GM23338 (cell line): ENCODE measurements around the gene CLSTN1. TPM values are rescaled to one million over a fixed set of nuclear protein-coding genes. Genes with fewer than 3 reads are reported as not detected.

Source experiments
- ATAC-seq: fragments of 200-7000 bp; cut with Tn5 transposase; 3 replicates; pipeline ENCODE4 v1.9.1; 2020
- DNase-seq: peaks from one replicate; pipeline ENCODE4 v3.0.0-alpha.2; 2015; ENCODE audit warnings: low spot score
- H2AFZ ChIP-seq: fragments of 200-600 bp; sonication (generic); 2 replicates; pipeline ENCODE4 v1.8.0; 2016; ENCODE audit warnings: antibody characterized with exemption, mild to moderate bottlenecking, moderate library complexity
- H3F3A ChIP-seq: fragments of 200-600 bp; sonication (generic); replicated peaks from 2 replicates; pipeline ENCODE4 v1.8.0; 2017; ENCODE audit warnings: antibody characterized with exemption, mixed run types, low read depth
- H3K27ac ChIP-seq: fragments of 200-600 bp; sonication (generic); 2 replicates; pipeline ENCODE4 v1.6.1; 2016; ENCODE audit warnings: low read depth
- H3K27me3 ChIP-seq: fragments of 200-600 bp; sonication (generic); 2 replicates; pipeline ENCODE4 v1.8.0; 2016; ENCODE audit warnings: mild to moderate bottlenecking, mixed run types, moderate library complexity; ENCODE audit not compliant: insufficient read depth
- H3K36me3 ChIP-seq: fragments of 200-600 bp; sonication (generic); 2 replicates; pipeline ENCODE4 v1.8.0; 2016; ENCODE audit warnings: mild to moderate bottlenecking; ENCODE audit not compliant: insufficient read depth
- H3K4me1 ChIP-seq: fragments of 200-600 bp; sonication (generic); 2 replicates; pipeline ENCODE4 v1.8.0; 2016; ENCODE audit warnings: mild to moderate bottlenecking, moderate library complexity; ENCODE audit not compliant: insufficient read depth
- H3K4me2 ChIP-seq: fragments of 200-600 bp; sonication (generic); 2 replicates; pipeline ENCODE4 v1.7.1; 2017; ENCODE audit warnings: mixed run types
- H3K4me3 ChIP-seq: fragments of 200-600 bp; sonication (generic); 2 replicates; pipeline ENCODE4 v1.6.1; 2016; ENCODE audit warnings: mixed run types
- H3K79me2 ChIP-seq: fragments of 200-600 bp; sonication (generic); replicated peaks from 2 replicates; pipeline ENCODE4 v1.8.0; 2017; ENCODE audit warnings: mild to moderate bottlenecking; ENCODE audit not compliant: insufficient read depth
- H3K9me2 ChIP-seq: fragments of 200-600 bp; sonication (generic); 2 replicates; pipeline ENCODE4 v1.8.0; 2017; ENCODE audit not compliant: insufficient read depth
- H4K20me1 ChIP-seq: fragments of 200-600 bp; sonication (generic); replicated peaks from 2 replicates; pipeline ENCODE4 v1.8.0; 2017; ENCODE audit warnings: mild to moderate bottlenecking; ENCODE audit not compliant: insufficient read depth
- H3K27ac Mint-ChIP-seq: 2 replicates; pipeline ENCODE4 v1.8.0; 2020; ENCODE audit warnings: inconsistent platforms, mild to moderate bottlenecking, moderate library complexity, mixed read lengths
- H3K27me3 Mint-ChIP-seq: 3 replicates; pipeline ENCODE4 v1.8.0; 2022; ENCODE audit warnings: low read depth, mild to moderate bottlenecking, moderate library complexity, mixed read lengths, inconsistent platforms; ENCODE audit not compliant: insufficient read depth, poor library complexity
- H3K36me3 Mint-ChIP-seq: 3 replicates; pipeline ENCODE4 v1.8.0; 2021; ENCODE audit warnings: low read depth, mild to moderate bottlenecking, inconsistent platforms, moderate library complexity, mixed read lengths
- H3K4me1 Mint-ChIP-seq: 3 replicates; pipeline ENCODE4 v1.8.0; 2020; ENCODE audit warnings: mild to moderate bottlenecking, inconsistent platforms, mixed read lengths
- H3K4me3 Mint-ChIP-seq: 3 replicates; pipeline ENCODE4 v1.8.0; 2021; ENCODE audit warnings: moderate library complexity, mild to moderate bottlenecking, inconsistent platforms, mixed read lengths
- H3K9me3 Mint-ChIP-seq: 3 replicates; pipeline ENCODE4 v1.8.0; 2020; ENCODE audit warnings: moderate library complexity, mild to moderate bottlenecking, inconsistent platforms, mixed read lengths
- CTCF ChIP-seq, 2 experiments: fragments of 200-600 bp in 1 of 2; sonication (generic) in 1 of 2; conservative IDR thresholded peaks; 2 replicates each; pipeline versions ENCODE4 v1.5.1 to v1.6.1; 2016 to 2017; ENCODE audit warnings: antibody characterized with exemption in 2 of 2, low read depth in 2 of 2, mild to moderate bottlenecking in 2 of 2, moderate library complexity in 1 of 2
- ETS1 ChIP-seq: IDR thresholded peaks from 2 replicates; pipeline ENCODE4 v1.6.1; 2016; ENCODE audit warnings: antibody characterized with exemption
- EZH2phosphoT487 ChIP-seq: fragments of 200-600 bp; sonication (generic); IDR thresholded peaks from one replicate; pipeline ENCODE4 v1.8.1; 2018; ENCODE audit warnings: antibody characterized with exemption; ENCODE audit not compliant: unreplicated experiment
- POLR2AphosphoS5 ChIP-seq: IDR thresholded peaks from 2 replicates; pipeline ENCODE4 v1.6.1; 2016; ENCODE audit warnings: antibody characterized with exemption, low read depth
- ZNF114 ChIP-seq: fragments of 250-450 bp; sonication (Bioruptor Pico); IDR thresholded peaks from 2 replicates; pipeline ENCODE4 v1.5.0; 2020; ENCODE audit warnings: mild to moderate bottlenecking, moderate library complexity
- ZNF331 ChIP-seq: fragments of 250-450 bp; sonication (Bioruptor Pico); IDR thresholded peaks from 2 replicates; pipeline ENCODE4 v1.5.0; 2020; ENCODE audit warnings: low read depth, mild to moderate bottlenecking, moderate library complexity
- polyA plus RNA-seq: library from polyadenylated mRNA; unstranded; fragments of >200 nt; fragmentation: Nextera tagmentation; extraction: Ambion mirVana; gene quantifications from 2 replicates; pipeline ENCODE4 v1.2.1, GENCODE V29; 2016
- total RNA-seq: library from RNA; depleted of rRNA; stranded (reverse); fragments of >200 nt; shearing (Covaris generic); gene quantifications from 2 replicates; pipeline ENCODE4 v1.2.3, GENCODE V29; 2014

Gene CLSTN1
- total and polyA plus RNA-seq, 2 experiments from 2014 or later = 38.5 to 66.2 TPM

GRCh38 chr1:9718006-9718680 is 105.6 kb downstream of the CLSTN1 start:
- Histone ChIP-seq H3K4me3 (no peak overlapping the region), H3K27me3 (no peaks in the 10 kb centered on the region), H4K20me1 (no peaks in the 10 kb centered on the region), H3K9me2 (no peaks in the 10 kb centered on the region), H3K27ac (peak overlapping the region; percentile 81; the same call in 1 of the 2 replicates), H2AFZ (no peak overlapping the region), H3K36me3 (no peaks in the 10 kb centered on the region), H3K4me2 (no peak overlapping the region), H3K4me1 (peaks cover 22% of the 10 kb centered on the region), H3F3A (peaks cover 6% of the 10 kb centered on the region; the same call in 1 of the 2 replicates), H3K79me2 (no peaks in the 10 kb centered on the region)
- Mint-ChIP-seq H3K4me3 (peak overlapping the region; percentile 30; the same call in 2 of the 3 replicates), H3K9me3 (peaks cover 3% of the 10 kb centered on the region; the same call in 1 of the 3 replicates), H3K27ac (peak overlapping the region; percentile 94), H3K27me3 (peaks cover 16% of the 10 kb centered on the region), H3K4me1 (peaks cover 32% of the 10 kb centered on the region), H3K36me3 (peaks cover 17% of the 10 kb centered on the region; the same call in 2 of the 3 replicates)
- ATAC-seq (no peak), DNase-seq (no peak)
- no peak for TF ChIP-seq ZNF114 (CRISPR knock-in tag)
- no peak for TF ChIP-seq EZH2phosphoT487
- no peak for TF ChIP-seq POLR2AphosphoS5

GRCh38 chr1:9717193-9718005 is 106.4 kb downstream of the CLSTN1 start:
- H3K4me3 Mint-ChIP-seq = peak overlapping the region; percentile 30; the same call in 2 of the 3 replicates
- peak overlapping the region; percentile 94 for H3K27ac Mint-ChIP-seq
- H3K27me3 Mint-ChIP-seq = peaks cover 18% of the 10 kb centered on the region
- TF ChIP-seq ZNF331 = no peak
- TF ChIP-seq CTCF (conservative IDR thresholded peaks at IDR 0.05; ENCODE audit: low read depth in 2 of 2) = peak; percentile 17 to 48; a peak in 3 of 4 replicates
- peak; percentile 50; the same call in 1 of the 2 replicates for TF ChIP-seq ETS1
- peaks cover 9% of the 10 kb centered on the region; the same call in 2 of the 3 replicates for H3K36me3 Mint-ChIP-seq
- no peak overlapping the region for H3K4me2 ChIP-seq
- peak overlapping the region; percentile 81 for H3K27ac ChIP-seq
- no peaks in the 10 kb centered on the region for H4K20me1 ChIP-seq
- H3K9me2 ChIP-seq = no peaks in the 10 kb centered on the region
- peaks cover 6% of the 10 kb centered on the region; the same call in 1 of the 2 replicates for H3F3A ChIP-seq
- H2AFZ ChIP-seq = no peak overlapping the region
- no peaks in the 10 kb centered on the region for H3K9me3 Mint-ChIP-seq
- no peak overlapping the region for H3K4me3 ChIP-seq
- no peaks in the 10 kb centered on the region for H3K27me3 ChIP-seq
- H3K4me1 ChIP-seq = peaks cover 22% of the 10 kb centered on the region
- peaks cover 33% of the 10 kb centered on the region for H3K4me1 Mint-ChIP-seq
- ATAC-seq = peak; percentile 9
- H3K36me3 ChIP-seq = no peaks in the 10 kb centered on the region
- H3K79me2 ChIP-seq = no peaks in the 10 kb centered on the region
- DNase-seq = peak; percentile 78
